Astrocyte of the hippocampus (primary cell): ENCODE data around the gene DHRS4L2.
A peak's percentile ranks its signal among the peaks of the same experiment; 100 is the strongest.
"Not testable (repeated sequence)": the region's sequence is repeated elsewhere in the genome, so short reads cannot be mapped to it uniquely, and the experiment has no call there.

Experiments used
- DNase-seq: peaks from one replicate; pipeline ENCODE4 v3.0.0; 2011; ENCODE audit warnings: low read depth, low spot score

DHRS4L2 gene

DNA sequence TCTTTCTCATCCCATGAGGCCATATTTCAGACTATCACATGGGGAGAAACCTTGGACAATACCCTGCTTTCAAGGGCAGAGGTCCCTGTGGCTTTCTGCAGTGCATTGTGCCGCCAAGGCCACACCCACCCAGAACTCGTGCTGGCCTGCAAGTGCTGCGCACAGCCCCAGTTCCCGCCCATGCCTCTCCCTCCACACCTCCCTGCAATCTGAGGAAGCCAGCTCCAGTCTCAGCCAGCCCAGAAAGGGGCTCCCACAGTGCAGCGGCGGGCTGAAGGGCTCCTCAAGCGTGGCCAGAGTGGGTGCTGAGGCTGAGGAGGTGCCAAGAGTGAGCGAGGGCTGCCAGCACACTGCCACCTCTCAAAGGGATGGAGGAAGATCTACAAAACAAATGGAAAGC lies 15.6 kb upstream of the DHRS4L2 start:
- not testable (repeated sequence) for DNase-seq

DNA sequence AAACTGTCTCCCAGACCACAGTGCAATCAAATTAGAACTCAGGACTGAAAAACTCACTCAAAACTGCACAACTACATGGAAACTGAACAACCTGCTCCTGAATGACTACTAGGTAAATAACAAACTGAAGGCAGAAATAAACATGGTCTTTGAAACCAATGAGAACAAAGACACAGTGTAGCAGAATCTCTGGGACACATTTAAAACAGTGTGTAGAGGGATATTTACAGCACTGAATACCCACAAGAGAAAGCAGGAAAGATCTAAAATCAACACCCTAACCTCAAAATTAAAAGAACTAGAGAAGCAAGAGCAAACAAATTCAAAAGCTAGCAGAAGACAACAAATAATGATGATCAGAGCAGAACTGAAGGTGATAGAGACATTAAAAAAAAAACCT lies 14.7 kb upstream of the DHRS4L2 start:
- not testable (repeated sequence) for DNase-seq

DNA sequence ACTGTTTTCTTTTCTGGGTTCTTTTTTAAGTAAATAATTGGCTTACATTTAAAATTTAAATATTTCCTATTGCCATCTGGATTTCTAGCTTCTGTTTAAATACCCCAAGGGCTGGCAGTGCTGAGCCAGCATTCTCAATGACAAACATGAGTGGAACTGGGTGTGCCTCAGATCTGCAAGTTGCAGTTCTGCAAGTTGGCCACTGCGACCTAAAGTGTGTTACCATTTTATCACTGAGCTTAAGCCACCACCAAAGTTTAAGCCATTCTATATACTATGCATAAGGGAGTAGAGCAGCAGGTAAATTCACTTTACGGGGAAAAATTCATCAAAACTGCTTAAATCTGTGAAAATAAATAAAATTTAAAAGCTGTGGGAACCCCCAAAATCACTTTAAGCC lies 11.5 kb upstream of the DHRS4L2 start:
- not testable (repeated sequence) for DNase-seq

DNA sequence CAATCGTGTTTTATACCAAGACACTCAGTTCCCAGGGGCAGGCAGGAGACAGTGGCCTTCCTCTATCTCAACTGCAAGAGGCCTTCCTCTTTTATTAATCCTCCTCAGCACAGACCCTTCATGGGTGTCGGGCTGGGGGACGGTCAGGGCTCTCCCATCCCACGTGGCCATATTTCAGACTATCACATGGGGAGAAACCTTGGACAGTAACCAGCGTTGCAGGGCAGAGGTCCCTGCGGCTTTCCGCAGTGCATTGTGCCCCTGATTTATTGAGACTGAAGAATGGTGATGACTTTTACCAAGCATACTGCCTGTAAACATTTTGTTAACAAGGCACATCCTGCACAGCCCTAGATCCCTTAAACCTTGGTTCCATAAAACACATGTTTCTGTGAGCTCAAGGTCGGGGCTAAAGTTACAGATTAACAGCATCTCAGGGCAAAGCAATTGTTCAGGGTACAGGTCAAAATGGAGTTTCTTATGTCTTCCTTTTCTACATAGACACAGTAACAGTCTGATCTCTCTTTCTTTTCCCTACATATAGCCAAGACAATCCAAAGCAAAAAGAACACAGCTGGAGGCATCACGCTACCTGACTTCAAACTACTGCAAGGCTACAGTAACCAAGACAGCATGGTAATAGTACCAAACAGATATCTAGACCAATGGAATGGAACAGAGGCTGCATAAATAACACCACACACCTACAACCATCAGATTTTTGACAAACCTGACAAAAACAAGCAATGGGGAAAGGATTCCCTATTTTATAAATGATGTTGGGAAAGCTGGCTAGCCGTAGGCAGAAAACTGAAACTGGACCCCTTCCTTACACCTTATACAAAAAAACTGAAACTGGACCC lies 6.5 kb upstream of the DHRS4L2 start:
- DNase-seq: not testable (repeated sequence)

DNA sequence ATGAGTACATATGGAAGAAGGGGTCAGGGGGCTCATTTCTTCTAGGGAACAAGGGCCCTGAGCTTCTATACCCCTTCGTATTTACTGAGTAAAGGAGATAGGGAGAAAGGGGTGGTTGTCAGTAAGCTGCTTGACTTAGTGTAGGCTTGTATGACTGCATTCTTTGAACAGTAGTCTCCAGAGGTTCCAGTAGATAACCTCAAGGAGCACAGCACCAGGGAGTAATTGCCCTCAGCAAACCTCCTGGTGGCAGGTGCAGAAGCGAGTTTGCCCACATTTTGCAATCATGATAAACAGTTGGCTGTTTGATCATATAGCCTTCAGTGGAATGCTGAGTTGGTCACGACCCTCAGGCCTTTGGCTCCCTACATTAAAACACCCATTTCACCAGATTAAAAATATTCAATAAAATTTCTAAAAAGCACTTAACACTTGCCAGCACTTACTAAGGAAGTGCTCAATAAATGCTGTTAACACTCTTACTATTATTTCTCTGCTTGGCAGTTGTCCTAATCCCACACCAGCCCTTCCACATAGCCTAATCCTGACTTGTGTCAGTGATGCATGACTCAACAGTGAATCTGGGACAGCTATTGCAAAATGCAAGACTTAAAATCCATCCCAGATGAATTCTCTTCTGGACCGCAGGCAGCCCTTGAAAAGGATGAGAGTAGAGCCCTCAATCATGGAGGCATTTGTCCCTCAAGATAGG lies 3.7 kb upstream of the DHRS4L2 start:
- DNase-seq: peak; percentile 24

DNA sequence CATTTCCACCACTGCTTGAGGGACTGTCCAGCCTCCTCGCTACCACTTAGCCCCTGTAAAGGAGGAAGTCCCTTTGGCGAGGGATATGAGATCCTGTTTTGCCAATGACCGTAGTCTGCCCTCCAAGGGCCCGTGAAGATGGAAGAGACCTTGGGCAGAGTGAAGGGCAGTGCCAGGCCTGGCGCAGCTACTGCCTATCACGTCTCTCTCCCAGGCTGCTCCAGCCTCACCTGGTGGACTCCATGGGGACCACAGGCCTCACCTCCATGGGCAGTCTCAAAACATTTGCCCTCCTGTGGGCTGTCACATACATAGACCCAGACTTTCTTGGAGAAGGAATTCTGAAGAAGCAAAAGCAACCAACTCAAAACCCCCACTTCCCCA lies 514 bp upstream of the DHRS4L2 start:
- not testable (repeated sequence) for DNase-seq

DNA sequence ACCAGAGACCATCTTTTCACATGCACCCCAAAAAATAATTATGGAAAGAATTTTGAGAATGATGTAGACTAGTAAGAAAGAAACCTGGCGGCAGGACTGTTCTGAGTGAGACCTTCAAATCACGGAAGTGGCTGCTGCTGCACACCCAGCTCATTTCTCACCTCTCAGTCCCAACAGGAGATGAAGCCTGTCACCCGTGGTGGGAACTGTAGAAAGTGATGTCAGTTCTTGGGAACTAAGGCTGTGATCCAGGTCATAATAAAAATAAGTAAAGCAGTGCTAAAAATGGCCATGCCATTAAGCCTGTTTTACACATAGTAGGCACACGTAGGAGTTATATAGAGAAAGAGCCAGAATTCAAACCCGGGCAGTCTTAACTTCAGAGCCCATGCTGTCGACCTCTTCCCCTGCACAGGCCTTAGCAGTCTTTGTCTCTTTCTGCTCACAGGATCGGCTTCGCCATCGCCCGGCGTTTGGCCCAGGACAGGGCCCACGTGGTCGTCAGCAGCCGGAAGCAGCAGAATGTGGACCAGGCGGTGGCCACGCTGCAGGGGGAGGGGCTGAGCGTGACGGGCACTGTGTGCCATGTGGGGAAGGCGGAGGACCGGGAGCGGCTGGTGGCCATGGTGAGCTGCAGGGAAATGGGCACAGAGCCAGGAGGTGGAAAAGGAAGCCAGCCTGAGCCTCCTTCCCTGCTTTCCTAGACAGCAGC lies 1.2 kb downstream of the DHRS4L2 start:
- not testable (repeated sequence) for DNase-seq

DNA sequence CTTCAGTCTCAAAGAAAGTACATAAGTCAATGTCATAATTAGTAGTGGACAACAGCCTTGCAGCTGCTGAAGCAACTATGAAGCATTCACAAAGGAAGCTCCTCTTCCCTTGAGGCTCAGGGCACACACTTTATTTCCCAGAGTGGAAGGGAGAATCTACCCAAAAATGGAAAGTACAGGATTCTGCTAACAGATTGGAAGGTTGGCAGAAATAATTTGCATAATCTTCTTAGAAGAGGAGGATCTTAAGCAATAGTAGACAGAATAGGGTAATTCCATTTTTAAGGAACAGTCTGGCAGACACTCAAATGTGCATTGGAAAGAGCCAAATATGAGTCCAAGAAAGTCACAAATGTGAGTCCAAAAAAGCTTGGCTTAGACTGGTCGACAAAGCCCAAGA lies 2.2 kb downstream of the DHRS4L2 start:
- DNase-seq: not testable (repeated sequence)

DNA sequence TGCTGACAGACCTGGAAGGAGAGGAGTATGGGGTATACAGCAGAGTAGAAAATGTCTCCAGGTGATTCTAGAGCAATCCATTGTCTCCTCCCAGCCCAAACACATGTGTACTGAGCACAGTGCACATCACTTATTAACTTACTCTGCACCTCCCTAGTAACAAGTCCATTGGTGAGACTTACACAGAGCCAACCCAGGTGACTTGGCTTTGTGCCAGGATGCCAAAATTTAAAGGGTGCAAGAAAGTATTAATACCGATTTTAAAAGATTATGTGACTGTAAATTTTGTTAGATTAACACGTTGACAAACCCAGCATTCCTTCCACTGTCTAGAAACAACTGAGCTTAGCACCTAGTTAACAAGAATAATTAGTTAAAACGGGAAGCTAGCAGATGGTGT lies 4.3 kb downstream of the DHRS4L2 start:
- DNase-seq: not testable (repeated sequence)

DNA sequence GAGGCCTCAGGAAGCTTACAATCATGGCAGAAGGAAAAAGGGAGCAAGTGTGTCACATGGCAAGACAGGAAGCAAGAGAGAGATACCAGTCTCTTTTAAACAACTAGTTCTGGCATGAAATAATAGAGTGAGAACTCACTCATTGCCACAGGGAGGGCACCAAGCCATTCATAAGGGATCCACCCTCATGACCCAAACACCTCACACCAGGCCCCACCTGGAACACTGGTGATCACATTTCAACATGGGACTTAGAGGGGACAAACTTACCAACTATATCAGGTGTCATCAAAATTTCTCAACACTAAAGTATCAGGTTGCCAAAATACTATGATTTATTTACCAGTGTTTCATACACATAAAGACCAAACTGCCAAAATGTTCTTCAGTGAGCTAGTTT lies 7.3 kb downstream of the DHRS4L2 start:
- DNase-seq: not testable (repeated sequence)

DNA sequence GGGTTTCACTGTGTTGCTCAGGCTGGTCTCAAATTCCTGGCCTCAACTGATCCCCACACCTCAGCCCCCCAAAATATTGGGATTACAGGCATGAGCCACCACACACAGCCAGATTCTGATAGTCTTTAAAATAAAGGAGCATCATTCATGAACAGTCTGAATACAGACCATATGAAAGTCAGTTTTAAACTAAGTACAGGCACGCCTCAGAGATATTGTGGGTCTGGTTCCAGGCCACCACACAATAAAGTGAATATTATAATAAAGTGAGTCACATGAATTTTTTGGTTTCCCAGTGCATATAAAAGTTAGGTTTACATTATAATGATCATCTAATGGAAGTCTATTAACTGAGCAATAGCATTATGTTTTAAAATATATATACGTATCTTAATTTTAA lies 8.1 kb downstream of the DHRS4L2 start:
- not testable (repeated sequence) for DNase-seq

DNA sequence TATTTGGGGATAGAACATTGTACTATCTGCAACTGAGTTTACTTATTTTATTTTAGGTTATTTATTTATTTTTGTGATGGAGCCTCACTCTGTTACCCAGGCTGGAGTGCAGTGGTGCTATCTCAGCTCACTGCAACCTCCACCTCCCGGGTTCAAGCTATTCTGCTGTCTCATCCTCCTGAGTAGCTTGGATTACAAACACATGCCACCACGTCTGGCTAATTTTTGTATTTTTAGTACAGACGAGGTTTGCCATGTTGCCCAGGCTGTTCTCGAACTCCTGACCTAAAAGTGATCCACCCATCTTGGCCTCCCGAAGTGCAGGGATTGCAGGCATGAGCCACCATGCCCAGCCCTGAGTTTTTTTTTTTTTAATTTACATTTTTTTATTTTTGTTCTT lies 10.9 kb downstream of the DHRS4L2 start:
- not testable (repeated sequence) for DNase-seq

DNA sequence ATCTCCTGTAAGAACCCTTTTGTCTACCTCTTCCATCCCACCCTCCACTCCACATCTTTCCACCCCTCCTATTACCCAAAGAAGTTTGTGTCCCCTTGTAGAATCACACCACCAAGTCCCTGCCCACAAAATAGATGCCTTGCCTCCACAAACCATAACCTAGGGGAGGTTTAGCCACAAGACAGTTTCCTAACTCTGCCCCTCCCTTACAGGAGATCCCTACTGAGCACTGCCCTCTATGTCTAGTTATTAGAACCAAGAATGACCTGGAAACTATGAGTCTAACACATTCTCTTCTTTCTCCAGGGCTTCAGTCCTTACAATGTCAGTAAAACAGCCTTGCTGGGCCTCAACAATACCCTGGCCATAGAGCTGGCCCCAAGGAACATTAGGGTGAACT lies 12.3 kb downstream of the DHRS4L2 start:
- DNase-seq: not testable (repeated sequence)

DNA sequence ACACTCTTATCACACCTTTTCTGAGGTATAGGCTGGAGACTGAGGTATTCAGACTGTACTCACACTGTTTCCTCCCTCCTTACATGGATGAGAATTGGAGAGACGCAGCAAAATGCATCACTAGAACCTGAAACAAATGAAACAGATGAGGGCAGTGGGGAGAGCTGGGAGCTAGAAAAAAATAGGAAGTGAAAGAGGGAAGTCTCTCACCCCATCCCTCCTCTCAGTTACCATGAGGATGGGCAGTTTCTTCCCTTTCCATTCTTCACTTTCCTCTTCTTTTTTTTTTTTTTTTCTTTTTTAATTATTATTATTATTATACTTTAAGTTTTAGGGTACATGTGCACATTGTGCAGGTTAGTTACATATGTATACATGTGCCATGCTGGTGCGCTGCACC lies 12.9 kb downstream of the DHRS4L2 start:
- not testable (repeated sequence) for DNase-seq

DNA sequence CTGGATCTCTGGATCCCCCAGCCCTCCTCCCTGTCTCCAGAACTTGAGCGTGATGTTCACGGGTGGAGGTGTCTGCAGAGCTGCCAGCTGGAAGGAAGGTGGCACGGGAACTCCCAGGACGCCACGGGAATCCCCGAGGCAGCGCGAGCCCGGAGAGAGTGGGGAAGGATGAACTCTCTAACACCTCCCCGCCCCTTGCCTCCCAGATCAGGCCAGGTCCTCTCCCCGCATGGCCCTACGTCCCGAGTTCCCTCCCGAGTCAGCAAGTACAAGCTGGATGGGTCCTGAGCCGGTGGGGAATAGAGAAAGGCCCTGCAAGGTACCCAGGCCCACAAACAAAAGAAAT lies 17.7 kb downstream of the DHRS4L2 start:
- not testable (repeated sequence) for DNase-seq

DNA sequence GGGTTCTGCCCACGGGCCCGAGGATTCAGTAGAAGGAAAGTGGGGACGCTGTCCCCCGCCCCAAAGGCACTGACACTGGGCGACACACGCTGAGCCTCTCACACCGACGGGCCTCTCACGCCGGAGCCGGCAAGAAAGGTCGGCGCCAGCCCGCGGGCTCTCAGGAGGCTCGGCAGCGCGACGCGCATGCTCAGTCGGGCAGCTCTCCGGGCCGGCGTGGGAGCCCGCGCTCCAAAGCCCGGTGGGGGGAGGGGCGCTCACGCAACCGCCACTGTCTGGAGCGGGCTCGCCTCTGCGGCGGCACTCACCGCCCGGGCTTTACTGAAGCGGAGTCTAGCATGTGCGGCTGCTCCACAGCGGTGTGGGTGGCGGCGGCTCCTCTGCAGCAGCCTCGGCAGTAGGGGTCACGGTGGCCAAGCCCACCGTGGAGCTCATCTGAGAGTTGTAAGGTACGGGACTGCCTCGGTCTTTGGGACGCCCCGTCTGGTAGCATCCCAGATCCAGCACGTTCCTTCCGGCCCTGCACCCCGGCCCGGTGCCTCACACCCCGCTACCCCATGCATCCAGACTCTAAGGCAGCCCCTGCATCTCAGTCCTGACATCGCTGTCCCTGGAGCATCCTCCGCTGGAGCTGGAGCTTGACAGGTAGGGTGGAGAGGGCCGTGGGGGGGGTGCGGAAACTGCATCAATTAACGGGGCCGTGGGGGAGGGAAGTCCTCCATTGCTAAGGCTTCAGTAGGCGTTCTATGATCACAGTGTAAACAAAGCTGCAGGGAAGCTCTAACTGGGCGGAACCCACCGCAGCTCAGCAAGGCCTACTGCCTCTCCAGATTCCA lies 18.3 kb downstream of the DHRS4L2 start:
- peak; percentile 36 for DNase-seq

DNA sequence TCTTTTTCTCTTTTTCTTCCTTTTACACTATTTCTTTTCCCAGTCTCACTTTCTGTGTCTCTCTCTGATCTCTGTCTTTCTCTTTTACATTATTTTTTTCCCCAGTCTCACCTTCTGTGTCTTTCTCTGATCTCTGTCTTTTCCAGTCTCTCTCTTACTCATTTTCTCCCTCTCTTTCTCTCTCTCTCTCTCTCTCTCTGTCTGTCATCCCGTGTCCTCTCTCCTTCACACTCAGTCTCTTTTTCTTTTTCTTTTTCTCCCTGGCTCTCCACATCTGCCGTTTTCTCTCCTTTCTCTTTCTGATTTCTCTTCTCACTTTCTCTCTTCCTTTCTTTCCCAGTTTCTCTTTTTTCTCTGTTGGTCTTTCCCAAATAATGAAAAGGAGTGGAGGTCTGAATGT lies 22.3 kb downstream of the DHRS4L2 start:
- DNase-seq: no peak

DNA sequence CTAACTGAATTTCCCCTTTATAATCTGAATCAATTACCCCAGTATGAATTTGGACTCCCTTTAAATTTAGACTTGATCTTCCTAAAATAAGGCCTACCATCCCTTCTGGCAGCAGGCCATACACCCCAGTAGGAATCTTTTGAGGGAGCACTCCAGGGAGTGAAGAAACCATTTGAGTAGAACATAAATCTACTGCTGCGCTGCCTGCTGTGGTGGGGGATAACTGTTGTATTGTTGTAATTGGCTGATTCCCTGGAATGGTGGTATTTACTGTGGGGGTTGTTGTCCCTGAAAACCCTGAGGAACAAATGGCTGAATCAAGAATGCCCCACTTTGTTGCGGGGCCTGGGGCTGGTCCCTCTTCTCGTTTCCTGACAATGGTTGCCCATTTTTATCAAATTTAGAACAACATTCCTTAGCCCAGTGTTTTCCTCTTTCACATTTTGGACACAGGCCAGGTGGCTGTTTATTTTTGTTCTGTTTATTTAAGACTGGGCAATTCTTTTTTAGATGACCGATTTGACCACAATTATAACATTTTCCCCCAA lies 24.1 kb downstream of the DHRS4L2 start:
- peak; percentile 21 for DNase-seq

DNA sequence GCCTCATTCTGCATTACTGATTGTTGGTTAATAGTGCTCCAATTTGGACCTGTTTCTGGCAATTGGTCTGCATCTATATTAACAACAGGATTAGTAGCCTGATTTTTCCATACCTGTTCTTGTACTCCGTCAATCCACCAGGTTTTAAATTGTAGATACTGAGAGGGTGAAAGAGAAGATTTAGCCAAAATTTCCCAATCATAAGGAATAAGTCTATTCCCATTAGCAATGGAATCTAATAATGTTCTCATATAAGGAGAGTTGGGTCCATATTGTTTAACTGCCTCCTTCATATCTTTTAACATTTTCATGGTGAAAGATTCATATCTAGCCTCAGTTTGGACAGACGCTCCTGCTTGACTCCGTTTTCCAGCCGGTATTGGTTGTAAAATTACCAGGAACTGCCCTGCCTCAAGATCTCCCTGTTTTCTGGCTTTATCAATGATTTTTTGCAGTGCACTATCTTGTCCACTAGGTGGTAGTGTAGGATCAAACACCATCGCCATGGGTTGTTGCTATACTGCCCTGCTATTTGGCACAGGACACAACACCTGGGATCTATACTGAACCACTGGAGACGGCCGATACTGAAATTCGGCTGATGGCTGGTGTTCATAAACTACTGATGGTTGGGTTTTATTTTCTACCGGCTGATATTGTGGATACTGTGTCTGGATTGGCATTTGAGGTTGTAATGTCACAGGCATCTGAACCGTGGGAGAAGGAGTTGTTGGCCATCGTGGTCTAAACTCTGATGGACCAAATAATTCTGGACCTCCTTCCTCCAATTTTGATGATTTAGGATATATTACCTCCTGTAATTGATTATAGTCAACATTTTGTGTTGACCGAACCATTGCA lies 25.2 kb downstream of the DHRS4L2 start:
- DNase-seq: peak; percentile 83

DNA sequence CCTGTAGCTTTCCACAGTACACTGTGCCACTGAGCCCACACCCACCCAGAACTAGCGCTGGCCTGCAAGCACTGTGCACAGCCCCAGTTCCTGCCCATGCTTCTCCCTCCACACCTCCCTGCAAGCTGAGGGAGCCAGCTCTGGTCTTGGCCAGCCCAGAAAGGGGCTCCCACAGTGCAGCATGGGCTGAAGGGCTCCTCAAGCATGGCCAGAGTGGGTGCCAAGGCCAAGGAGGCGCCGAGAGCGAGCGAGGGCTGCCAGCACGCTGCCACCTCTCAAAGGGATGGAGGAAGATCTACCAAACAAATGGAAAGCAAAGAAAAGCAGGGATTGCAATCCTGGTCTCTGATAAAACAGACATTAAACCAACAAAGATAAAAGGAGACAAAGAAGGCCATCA lies 27.0 kb downstream of the DHRS4L2 start:
- DNase-seq: not testable (repeated sequence)
